Spinal cord (tissue), 10 donors: Measurements from ENCODE around the gene ARMC10. TPM values are rescaled to one million over a fixed set of nuclear protein-coding genes. Genes with fewer than 3 reads are reported as not detected.
"Not testable (repeated sequence)": the region's sequence is repeated elsewhere in the genome, so short reads cannot be mapped to it uniquely, and the experiment has no call there.

Experiments used
- DNase-seq, 6 donors: peaks; one replicate each; pipeline versions ENCODE4 v3.0.0 to v3.0.0-alpha.2; 2013 to 2015; ENCODE audit warnings: low spot score in 6 of 6, low read depth in 4 of 6
- H3K27ac ChIP-seq: one replicate; pipeline ENCODE4 v1.5.1; 2013; ENCODE audit warnings: low read depth, low read length, control low read depth
- H3K27me3 ChIP-seq: one replicate; pipeline ENCODE4 v1.6.1; 2013; ENCODE audit warnings: low read length; ENCODE audit not compliant: control insufficient read depth, insufficient read depth
- H3K36me3 ChIP-seq: one replicate; pipeline ENCODE4 v1.6.1; 2013; ENCODE audit warnings: low read length; ENCODE audit not compliant: control insufficient read depth, insufficient read depth
- H3K4me1 ChIP-seq: one replicate; pipeline ENCODE4 v1.6.1; 2013; ENCODE audit warnings: low read length; ENCODE audit not compliant: control insufficient read depth, insufficient read depth
- H3K4me3 ChIP-seq: one replicate; pipeline ENCODE4 v1.5.1; 2013; ENCODE audit warnings: low read depth, low read length, control low read depth
- H3K9me3 ChIP-seq: one replicate; pipeline ENCODE4 v1.6.1; 2013; ENCODE audit warnings: low read length; ENCODE audit not compliant: control insufficient read depth, insufficient read depth
- WGBS: methylation state at CpG from one replicate; pipeline ENCODE4 v1.1.5; 2013; ENCODE audit warnings: missing lambda C conversion rate; ENCODE audit not compliant: insufficient coverage; 5-methylcytosine and 5-hydroxymethylcytosine counted together
- long read RNA-seq, 4 donors: transcript quantifications; one replicate each; lab custom pipeline, GENCODE V29; 2026
- polyA plus RNA-seq, 2 donors: library from polyadenylated mRNA; unstranded; fragments of 120-200 nt; gene quantifications; one replicate each; pipeline ENCODE4 v1.2.1, GENCODE V29; 2013; ENCODE audit not compliant: insufficient read length in 2 of 2
- total RNA-seq, 2 donors: library from RNA; depleted of rRNA in 1 of 2; stranded (reverse); fragments of 120-200 nt in 1 of 2; fragments of >200 nt in 1 of 2; gene quantifications; one replicate each; pipeline versions ENCODE4 v1.2.3 to v1.2.4, GENCODE V29; 2013 to 2014
- donor health status: healthy.

ARMC10 gene
- total RNA-seq, result 10 to 100 TPM; 42.2 to 46.5 TPM
- 10 to 100 TPM; 45.7 to 52.7 TPM for polyA plus RNA-seq
- long read RNA-seq, donor 1, transcript ARMC10-202 (7 exons, 2,635 nt), result minor isoform, 7 of 30 reads
- long read RNA-seq, donor 1, transcript ARMC10-208 (6 exons, 2,524 nt), result major isoform, 13 of 30 reads
- long read RNA-seq, donor 1, partial matches to known transcripts, result 6 of 30 reads
- long read RNA-seq, donor 1, other reads (novel, unspliced or antisense), result 0 of 30 reads
- long read RNA-seq, donor 2, transcript ARMC10-208 (6 exons, 2,524 nt), result major isoform, 5 of 7 reads
- long read RNA-seq, donor 2, partial matches to known transcripts, result 0 of 7 reads
- long read RNA-seq, donor 2, other reads (novel, unspliced or antisense), result 0 of 7 reads
- long read RNA-seq, donor 3, transcript ARMC10-208 (6 exons, 2,524 nt), result major isoform, 5 of 9 reads
- long read RNA-seq, donor 3, partial matches to known transcripts, result 0 of 9 reads
- long read RNA-seq, donor 3, other reads (novel, unspliced or antisense), result 0 of 9 reads
- long read RNA-seq, donor 4, transcript ARMC10-202 (7 exons, 2,635 nt), result minor isoform, 5 of 24 reads
- long read RNA-seq, donor 4, transcript ARMC10-208 (6 exons, 2,524 nt), result major isoform, 17 of 24 reads
- long read RNA-seq, donor 4, partial matches to known transcripts, result 0 of 24 reads
- long read RNA-seq, donor 4, other reads (novel, unspliced or antisense), result 0 of 24 reads

- peaks cover 11% of the 10 kb centered on the region for H3K4me1 ChIP-seq
- peak within 1 kb of the TSS; percentile 92 for H3K4me3 ChIP-seq
- DNase-seq, result peak; percentile 85 to 97 (median 90)
- 0% methylated on average over 83 of the region's 83 CpGs for WGBS
- H3K27ac ChIP-seq, result peak within 1 kb of the TSS; percentile 85
- no peaks in the 10 kb centered on the region for H3K27me3 ChIP-seq
- no peaks in the 10 kb centered on the region for H3K9me3 ChIP-seq
- peaks cover 4% of the 10 kb centered on the region for H3K36me3 ChIP-seq
Observed at GRCh38 chr7:103074519-103075336, at the start of gene ARMC10, which contains the start of gene FBXL13. ARMC10 (plus strand) TSS chr7:103075140; CDS start chr7:103075273, 133 bp downstream. FBXL13 (minus strand) TSS chr7:103074796.

GRCh38 chr7:103025341-103025740 lies 49.6 kb upstream of the ARMC10 start:
- Histone ChIP-seq H3K4me1 (no peaks in the 10 kb centered on the region), H3K27ac (no peak overlapping the region), H3K4me3 (no peak overlapping the region), H3K36me3 (no peaks in the 10 kb centered on the region), H3K9me3 (no peaks in the 10 kb centered on the region), H3K27me3 (no peaks in the 10 kb centered on the region)
- WGBS, result no CpG with 5 or more reads among the region's 3 CpGs
- no peak for DNase-seq

GRCh38 chr7:103031024-103031423 lies 43.9 kb upstream of the ARMC10 start:
- Histone ChIP-seq H3K4me1 (no peaks in the 10 kb centered on the region), H3K9me3 (no peaks in the 10 kb centered on the region), H3K27ac (no peak overlapping the region), H3K36me3 (no peaks in the 10 kb centered on the region), H3K27me3 (no peaks in the 10 kb centered on the region), H3K4me3 (no peak overlapping the region)
- DNase-seq, result no peak
- WGBS, result no CpG with 5 or more reads among the region's 1 CpG

- H3K36me3 ChIP-seq, result no peaks in the 10 kb centered on the region
- WGBS, result no CpG with 5 or more reads among the region's 1 CpG
- no peaks in the 10 kb centered on the region for H3K9me3 ChIP-seq
- DNase-seq, result no peak
- H3K27ac ChIP-seq, result no peak overlapping the region
- H3K4me1 ChIP-seq, result no peaks in the 10 kb centered on the region
- H3K27me3 ChIP-seq, result no peaks in the 10 kb centered on the region
- H3K4me3 ChIP-seq, result no peak overlapping the region
Observed at GRCh38 chr7:103031781-103032180, 43.2 kb upstream of the ARMC10 start.

- WGBS, result 96% methylated on average over 19 of the region's 20 CpGs
- not testable (repeated sequence) for H3K4me1 ChIP-seq, DNase-seq, H3K9me3 ChIP-seq, H3K27me3 ChIP-seq, H3K4me3 ChIP-seq, H3K27ac ChIP-seq, H3K36me3 ChIP-seq
Observed at GRCh38 chr7:103034318-103034717, 40.6 kb upstream of the ARMC10 start.

GRCh38 chr7:103037476-103037822 lies 37.5 kb upstream of the ARMC10 start:
- Histone ChIP-seq H3K36me3 (no peaks in the 10 kb centered on the region), H3K27me3 (no peaks in the 10 kb centered on the region)
- no peak for DNase-seq

GRCh38 chr7:103037823-103038739 lies 36.9 kb upstream of the ARMC10 start:
- H3K36me3 ChIP-seq, H3K4me3 ChIP-seq, H3K9me3 ChIP-seq, H3K4me1 ChIP-seq, DNase-seq, H3K27ac ChIP-seq, H3K27me3 ChIP-seq: not testable (repeated sequence)
- 83% methylated on average over 19 of the region's 20 CpGs for WGBS

More at GRCh38 chr7:103037476-103037822, 37.5 kb upstream of the ARMC10 start:
- Histone ChIP-seq H3K4me1 (no peaks in the 10 kb centered on the region), H3K9me3 (no peaks in the 10 kb centered on the region), H3K4me3 (no peak overlapping the region), H3K27ac (no peak overlapping the region)
- WGBS, result 100% methylated on average over 1 of the region's 1 CpG

- H3K36me3 ChIP-seq, H3K27ac ChIP-seq, DNase-seq, H3K27me3 ChIP-seq, H3K9me3 ChIP-seq, H3K4me3 ChIP-seq, H3K4me1 ChIP-seq: not testable (repeated sequence)
- no CpG with 5 or more reads among the region's 1 CpG for WGBS
Observed at GRCh38 chr7:103041815-103042214, 33.1 kb upstream of the ARMC10 start.

GRCh38 chr7:103048833-103049232 lies 26.1 kb upstream of the ARMC10 start:
- H3K9me3 ChIP-seq, result no peaks in the 10 kb centered on the region
- 80% methylated on average over 1 of the region's 2 CpGs for WGBS
- no peak for DNase-seq
- H3K27ac ChIP-seq, result no peak overlapping the region
- no peaks in the 10 kb centered on the region for H3K27me3 ChIP-seq
- H3K36me3 ChIP-seq, result no peaks in the 10 kb centered on the region
- no peaks in the 10 kb centered on the region for H3K4me1 ChIP-seq
- H3K4me3 ChIP-seq, result no peak overlapping the region
